Neural progenitor cell (in vitro differentiated cells): ENCODE measurements around the gene ABHD14A. TPM values are rescaled to one million over a fixed set of nuclear protein-coding genes. Genes with fewer than 3 reads are reported as not detected.

Experiments
- DNase-seq: peaks from one replicate; pipeline ENCODE4 v3.0.0-alpha.2; 2016; ENCODE audit warnings: low spot score
- H2AFZ ChIP-seq: fragments of 200-600 bp; sonication (generic); replicated peaks from 2 replicates; pipeline ENCODE4 v1.6.1; 2016; ENCODE audit warnings: antibody characterized with exemption
- H3F3A ChIP-seq: fragments of 200-600 bp; sonication (generic); 2 replicates; pipeline ENCODE4 v1.6.1; 2016; ENCODE audit warnings: antibody characterized with exemption, low read depth
- H3K27ac ChIP-seq: fragments of 200-600 bp; sonication (generic); 2 replicates; pipeline ENCODE4 v1.5.1; 2016; ENCODE audit warnings: mild to moderate bottlenecking
- H3K27me3 ChIP-seq: fragments of 200-600 bp; sonication (generic); 2 replicates; pipeline ENCODE4 v1.6.1; 2016; ENCODE audit warnings: mild to moderate bottlenecking, moderate library complexity
- H3K36me3 ChIP-seq: fragments of 200-600 bp; sonication (generic); 2 replicates; pipeline ENCODE4 v1.5.1; 2016
- H3K4me1 ChIP-seq: fragments of 200-600 bp; sonication (generic); 2 replicates; pipeline ENCODE4 v1.6.1; 2016; ENCODE audit warnings: mixed run types
- H3K4me2 ChIP-seq: fragments of 200-600 bp; sonication (generic); 2 replicates; pipeline ENCODE4 v1.6.1; 2016
- H3K4me3 ChIP-seq: fragments of 200-600 bp; sonication (generic); 2 replicates; pipeline ENCODE4 v1.5.1; 2016
- H3K79me2 ChIP-seq: fragments of 200-600 bp; sonication (generic); 2 replicates; pipeline ENCODE4 v1.6.1; 2016; ENCODE audit warnings: low read depth
- H3K9ac ChIP-seq: fragments of 200-600 bp; sonication (generic); 2 replicates; pipeline ENCODE4 v1.6.1; 2016
- H3K9me3 ChIP-seq: fragments of 200-600 bp; sonication (generic); 2 replicates; pipeline ENCODE4 v1.5.1; 2016; ENCODE audit warnings: low read depth
- H4K20me1 ChIP-seq: fragments of 200-600 bp; sonication (generic); 2 replicates; pipeline ENCODE4 v1.6.1; 2016; ENCODE audit warnings: low read depth
- H3K27ac Mint-ChIP-seq: 3 replicates; pipeline ENCODE4 v1.8.0; 2021; ENCODE audit warnings: mixed read lengths
- H3K27me3 Mint-ChIP-seq: 2 replicates; pipeline ENCODE4 v1.8.0; 2022; ENCODE audit warnings: low read depth, mild to moderate bottlenecking, inconsistent platforms, moderate library complexity, mixed read lengths; ENCODE audit not compliant: insufficient read depth
- H3K36me3 Mint-ChIP-seq: 3 replicates; pipeline ENCODE4 v1.8.0; 2021; ENCODE audit warnings: mixed read lengths
- H3K4me1 Mint-ChIP-seq: 3 replicates; pipeline ENCODE4 v1.8.0; 2021; ENCODE audit warnings: mixed read lengths
- H3K4me3 Mint-ChIP-seq: 3 replicates; pipeline ENCODE4 v1.8.0; 2021; ENCODE audit warnings: mild to moderate bottlenecking, moderate library complexity, mixed read lengths
- H3K9me3 Mint-ChIP-seq: 3 replicates; pipeline ENCODE4 v1.8.0; 2020; ENCODE audit warnings: mixed read lengths
- CTCF ChIP-seq: fragments of 200-600 bp; sonication (generic); IDR thresholded peaks from 2 replicates; pipeline ENCODE4 v1.5.1; 2017; ENCODE audit warnings: antibody characterized with exemption, mild to moderate bottlenecking
- EZH2 ChIP-seq: fragments of 200-600 bp; sonication (generic); IDR thresholded peaks from 2 replicates; pipeline ENCODE4 v1.6.1; 2017; ENCODE audit warnings: antibody characterized with exemption, mild to moderate bottlenecking, moderate library complexity
- EZH2phosphoT487 ChIP-seq: fragments of 200-600 bp; sonication (generic); IDR thresholded peaks from 2 replicates; pipeline ENCODE4 v1.6.1; 2017; ENCODE audit warnings: antibody characterized with exemption
- total RNA-seq: library from RNA; depleted of rRNA; stranded (reverse); fragments of >200 nt; gene quantifications from 2 replicates; pipeline ENCODE4 v1.2.3, GENCODE V29; 2015; ENCODE audit warnings: low replicate concordance

ABHD14A gene
- total RNA-seq, 1 donor from 2014 or later: 4.0 TPM

GRCh38 chr3:51959651-51960050, 15.2 kb upstream of the ABHD14A start:
- Histone ChIP-seq H3K27me3 (peaks cover 56% of the 10 kb centered on the region), H3K36me3 (no peaks in the 10 kb centered on the region), H3K79me2 (no peaks in the 10 kb centered on the region), H3K9ac (no peak overlapping the region), H4K20me1 (peaks cover 62% of the 10 kb centered on the region), H2AFZ (no peak overlapping the region), H3F3A (peaks cover 37% of the 10 kb centered on the region), H3K4me1 (peaks cover 34% of the 10 kb centered on the region), H3K9me3 (no peaks in the 10 kb centered on the region), H3K4me3 (no peak overlapping the region), H3K27ac (no peak overlapping the region), H3K4me2 (no peak overlapping the region)
- Mint-ChIP-seq H3K4me1 (peaks cover 29% of the 10 kb centered on the region), H3K4me3 (no peak overlapping the region), H3K9me3 (no peaks in the 10 kb centered on the region), H3K36me3 (peaks cover 3% of the 10 kb centered on the region), H3K27me3 (peaks cover 14% of the 10 kb centered on the region), H3K27ac (no peak overlapping the region)
- DNase-seq: no peak
- TF ChIP-seq CTCF (no peak), EZH2 (no peak), EZH2phosphoT487 (no peak)

GRCh38 chr3:51960386-51960785, 14.5 kb upstream of the ABHD14A start:
- peaks cover 41% of the 10 kb centered on the region for H3K4me1 ChIP-seq
- no peak overlapping the region for H3K4me3 Mint-ChIP-seq

GRCh38 chr3:51961011-51961410, 13.9 kb upstream of the ABHD14A start:
- Histone ChIP-seq H3K4me2 (no peak overlapping the region), H2AFZ (no peak overlapping the region), H3K4me3 (no peak overlapping the region), H3K27ac (no peak overlapping the region), H3K79me2 (no peaks in the 10 kb centered on the region), H3K27me3 (peaks cover 43% of the 10 kb centered on the region), H3K9ac (no peak overlapping the region), H3F3A (peaks cover 35% of the 10 kb centered on the region), H3K36me3 (no peaks in the 10 kb centered on the region), H4K20me1 (peaks cover 68% of the 10 kb centered on the region), H3K4me1 (peaks cover 47% of the 10 kb centered on the region), H3K9me3 (no peaks in the 10 kb centered on the region)
- no peak overlapping the region for H3K4me3 Mint-ChIP-seq
- H3K9me3 Mint-ChIP-seq: no peaks in the 10 kb centered on the region
- peaks cover 8% of the 10 kb centered on the region for H3K36me3 Mint-ChIP-seq
- peaks cover 16% of the 10 kb centered on the region for H3K27me3 Mint-ChIP-seq
- TF ChIP-seq EZH2: no peak
- no peak for TF ChIP-seq CTCF
- DNase-seq: no peak
- peaks cover 42% of the 10 kb centered on the region for H3K4me1 Mint-ChIP-seq
- H3K27ac Mint-ChIP-seq: no peak overlapping the region

More at GRCh38 chr3:51960386-51960785, 14.5 kb upstream of the ABHD14A start:
- H3K27ac ChIP-seq: no peak overlapping the region
- no peak overlapping the region for H3K4me2 ChIP-seq
- peaks cover 36% of the 10 kb centered on the region for H3F3A ChIP-seq
- no peaks in the 10 kb centered on the region for H3K79me2 ChIP-seq
- H3K36me3 ChIP-seq: no peaks in the 10 kb centered on the region
- H3K36me3 Mint-ChIP-seq: peaks cover 7% of the 10 kb centered on the region
- H3K9ac ChIP-seq: no peak overlapping the region
- no peaks in the 10 kb centered on the region for H3K9me3 ChIP-seq
- DNase-seq: no peak
- H2AFZ ChIP-seq: no peak overlapping the region
- H3K27me3 Mint-ChIP-seq: peaks cover 16% of the 10 kb centered on the region
- TF ChIP-seq CTCF: no peak
- no peak for TF ChIP-seq EZH2
- TF ChIP-seq EZH2phosphoT487: no peak
- no peak overlapping the region for H3K27ac Mint-ChIP-seq
- H4K20me1 ChIP-seq: peaks cover 63% of the 10 kb centered on the region
- peaks cover 36% of the 10 kb centered on the region for H3K4me1 Mint-ChIP-seq
- no peak overlapping the region for H3K4me3 ChIP-seq
- peaks cover 49% of the 10 kb centered on the region for H3K27me3 ChIP-seq
- no peaks in the 10 kb centered on the region for H3K9me3 Mint-ChIP-seq
